Thoracic aorta (tissue), 2 donors: ENCODE data around the gene ZNF24. TPM values are rescaled to one million over a fixed set of nuclear protein-coding genes. Genes with fewer than 3 reads are reported as not detected.

ENCODE experiments used
- ATAC-seq: fragments of 150-250 bp; one replicate; pipeline ENCODE4 v1.8.0; 2017; ENCODE audit warnings: low read depth; ENCODE audit not compliant: insufficient number of reproducible peaks, low FRiP score
- DNase-seq: peaks from one replicate; pipeline ENCODE4 v3.0.0-alpha.2; 2020; ENCODE audit warnings: low spot score
- H3K27ac ChIP-seq, 2 donors: fragments of 200-600 bp; sonication (generic); 1 replicate in 1 of 2; 2 replicates in 1 of 2; pipeline ENCODE4 v1.5.1; 2016; ENCODE audit warnings: mild to moderate bottlenecking in 2 of 2, moderate library complexity in 2 of 2
- H3K27me3 ChIP-seq: fragments of 200-600 bp; sonication (generic); replicated peaks from 2 replicates; pipeline ENCODE4 v1.6.0; 2016; ENCODE audit warnings: mild to moderate bottlenecking; ENCODE audit not compliant: insufficient read depth
- H3K36me3 ChIP-seq: fragments of 200-600 bp; sonication (generic); one replicate; pipeline ENCODE4 v1.5.1; 2016
- H3K4me1 ChIP-seq, 2 donors: fragments of 200-600 bp; sonication (generic); 1 replicate in 1 of 2; 2 replicates in 1 of 2; pipeline versions ENCODE4 v1.5.1 to v1.6.0; 2016; ENCODE audit warnings: low read depth in 2 of 2, mild to moderate bottlenecking in 1 of 2; ENCODE audit not compliant: control insufficient read depth in 1 of 2
- H3K4me3 ChIP-seq: fragments of 200-600 bp; sonication (generic); 2 replicates; pipeline ENCODE4 v1.5.1; 2016; ENCODE audit warnings: mild to moderate bottlenecking
- H3K9me3 ChIP-seq: fragments of 200-600 bp; sonication (generic); 2 replicates; pipeline ENCODE4 v1.5.1; 2016
- CTCF ChIP-seq: fragments of 200-600 bp; sonication (generic); IDR thresholded peaks from one replicate; pipeline ENCODE4 v1.5.1; 2019; ENCODE audit warnings: antibody characterized with exemption
- total RNA-seq, 2 donors: library from RNA; depleted of rRNA; stranded (reverse); fragments of >200 nt; gene quantifications; one replicate each; pipeline versions ENCODE4 v1.1.0 to v1.2.3, GENCODE V29; 2016

The ZNF24 gene
- total RNA-seq, 2 donors from 2014 or later, result 26.1 to 40.8 TPM

GRCh38 chr18:35334821-35335220, 9.4 kb downstream of the ZNF24 start:
- Histone ChIP-seq H3K4me3 (no peak overlapping the region), H3K4me1 (peaks cover 7 to 9% of the 10 kb centered on the region in 2 donors), H3K9me3 (no peaks in the 10 kb centered on the region), H3K36me3 (peaks cover 63% of the 10 kb centered on the region), H3K27ac (peak overlapping the region in 1 of 2 donors; percentile 28), H3K27me3 (no peaks in the 10 kb centered on the region)
- TF ChIP-seq CTCF, result no peak
- ATAC-seq (no peak), DNase-seq (no peak)

GRCh38 chr18:35334212-35334611, 10.0 kb downstream of the ZNF24 start:
- H3K27me3 ChIP-seq, result no peaks in the 10 kb centered on the region
- no peak overlapping the region for H3K27ac ChIP-seq
- peaks cover 56% of the 10 kb centered on the region for H3K36me3 ChIP-seq
- ATAC-seq (no peak), DNase-seq (no peak)
- H3K4me1 ChIP-seq, result peaks cover 7 to 9% of the 10 kb centered on the region in 2 donors
- no peaks in the 10 kb centered on the region for H3K9me3 ChIP-seq
- no peak for TF ChIP-seq CTCF
- H3K4me3 ChIP-seq, result no peak overlapping the region

- ATAC-seq (no peak), DNase-seq (no peak)
- no peak for TF ChIP-seq CTCF
- no peaks in the 10 kb centered on the region for H3K27me3 ChIP-seq
- no peak overlapping the region for H3K4me3 ChIP-seq
- peaks cover 39% of the 10 kb centered on the region for H3K36me3 ChIP-seq
- H3K9me3 ChIP-seq, result no peaks in the 10 kb centered on the region
- H3K27ac ChIP-seq, result no peak overlapping the region
- peaks cover 7 to 9% of the 10 kb centered on the region in 2 donors for H3K4me1 ChIP-seq
Observed at GRCh38 chr18:35331367-35332087, 12.7 kb downstream of the ZNF24 start.

- ATAC-seq (no peak), DNase-seq (no peak)
- no peak overlapping the region for H3K27ac ChIP-seq
- no peak for TF ChIP-seq CTCF
- H3K9me3 ChIP-seq, result no peaks in the 10 kb centered on the region
- H3K4me1 ChIP-seq, result peaks cover 0 to 4% of the 10 kb centered on the region in 2 donors
- H3K27me3 ChIP-seq, result no peaks in the 10 kb centered on the region
- H3K36me3 ChIP-seq, result peaks cover 22% of the 10 kb centered on the region
- no peak overlapping the region for H3K4me3 ChIP-seq
Observed at GRCh38 chr18:35328868-35329267, 15.4 kb downstream of the ZNF24 start.

- Histone ChIP-seq H3K36me3 (peaks cover 9% of the 10 kb centered on the region), H3K27me3 (no peaks in the 10 kb centered on the region), H3K4me1 (no peaks in the 10 kb centered on the region), H3K9me3 (no peaks in the 10 kb centered on the region), H3K4me3 (no peak overlapping the region), H3K27ac (no peak overlapping the region)
- TF ChIP-seq CTCF, result no peak
- no peak for ATAC-seq
- DNase-seq, result no peak
Observed at GRCh38 chr18:35326695-35327387, 17.4 kb downstream of the ZNF24 start.
